SH-SY5Y (cell line): ENCODE results near the gene OAT.

ENCODE experiments used
- GATA2 ChIP-seq: IDR thresholded peaks from 2 replicates; pipeline ENCODE4 v1.6.1; 2011; ENCODE audit warnings: mild to moderate bottlenecking, low read depth, low read length
- GATA3 ChIP-seq: IDR thresholded peaks from 2 replicates; pipeline ENCODE4 v1.6.1; 2011; ENCODE audit warnings: low read depth, mild to moderate bottlenecking, low read length, moderate library complexity

Gene OAT

GRCh38 chr10:124349231-124349995 lies 69.3 kb downstream of the OAT start:
- TF ChIP-seq GATA3 = no peak
- no peak for TF ChIP-seq GATA2

DNA sequence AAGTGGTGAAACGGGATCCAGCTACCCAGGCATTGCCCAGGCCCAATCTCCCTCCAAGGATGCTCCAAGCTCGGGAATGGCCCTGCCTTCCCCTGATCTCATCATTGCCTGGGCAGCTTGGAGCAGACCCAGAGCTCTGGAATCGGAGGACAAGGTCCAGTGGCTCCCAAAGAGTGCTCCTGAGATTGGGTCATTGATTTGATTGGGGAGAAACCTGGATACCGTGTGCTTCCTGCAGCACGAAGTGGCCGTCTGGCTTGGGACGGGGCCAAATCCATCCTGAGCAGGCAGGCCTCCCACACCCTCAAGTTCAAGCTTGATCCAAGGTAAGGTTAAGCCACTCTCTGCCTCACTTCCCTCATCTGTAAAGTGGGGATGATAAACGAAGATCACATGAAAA lies 69.9 kb downstream of the OAT start:
- no peak for TF ChIP-seq GATA3
- no peak for TF ChIP-seq GATA2

DNA sequence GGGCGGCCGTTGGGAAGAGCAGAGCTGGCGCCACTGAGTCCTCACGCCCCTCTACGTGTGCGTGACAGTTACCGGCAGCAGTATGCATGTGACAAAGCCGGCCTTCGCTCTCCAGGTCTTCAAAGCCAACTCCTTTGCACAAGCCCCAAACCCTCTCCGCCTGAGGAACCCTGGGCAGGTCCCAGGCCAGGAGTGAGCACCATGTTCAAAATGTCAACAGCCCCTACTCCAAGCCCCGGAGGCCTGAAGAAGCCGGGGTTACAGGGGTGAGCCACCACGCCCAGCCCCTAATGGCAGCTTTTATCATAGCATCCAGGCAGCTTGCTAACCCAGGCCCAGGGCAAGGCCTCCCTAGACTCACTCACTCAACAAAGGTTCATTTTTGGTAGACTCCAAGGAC lies 70.8 kb downstream of the OAT start:
- TF ChIP-seq GATA2 = no peak
- no peak for TF ChIP-seq GATA3
